ENCODE results near the gene FHOD1. TPM values are rescaled to one million over a fixed set of nuclear protein-coding genes. Genes with fewer than 3 reads are reported as not detected.

Gene FHOD1
- total and polyA plus RNA-seq, 9 of the 15 experiments (the other 6 are each of a cell fraction or from before 2014, with no cell fraction given) = 18.7 to 126 (median 32.3) TPM

DNA sequence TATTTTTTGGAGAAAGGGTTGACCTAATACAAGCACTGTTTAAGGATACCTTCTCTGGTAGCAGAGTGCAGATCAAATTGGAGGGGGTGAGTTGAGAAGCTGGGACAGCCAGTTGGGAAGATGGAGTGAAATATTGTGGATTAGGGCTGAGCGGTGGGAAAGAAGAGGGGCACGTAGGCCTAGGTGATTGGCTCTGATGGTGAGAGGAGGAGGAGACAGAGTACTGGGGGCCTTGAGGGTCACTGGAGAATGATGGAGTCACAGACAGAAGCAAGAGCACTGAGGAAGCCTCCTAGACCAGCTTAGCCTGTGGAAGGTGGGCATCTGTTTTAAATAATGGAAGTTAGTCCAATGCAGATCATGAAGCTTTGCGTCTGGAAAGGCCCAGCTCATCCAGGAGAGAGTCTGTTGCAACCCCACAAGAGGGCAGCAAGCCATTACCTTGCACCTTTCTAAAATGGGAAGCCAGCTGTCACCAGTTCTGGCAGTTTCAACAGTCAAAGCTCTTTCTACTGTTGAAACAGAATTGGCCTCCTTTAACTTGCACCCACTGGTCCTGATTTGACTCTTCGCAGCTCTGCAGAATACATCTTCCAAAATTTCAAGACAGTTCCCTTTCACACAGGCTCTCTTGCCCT, 13.3 kb upstream of the FHOD1 start (continued):
- TF ChIP-seq, protein P1, sequence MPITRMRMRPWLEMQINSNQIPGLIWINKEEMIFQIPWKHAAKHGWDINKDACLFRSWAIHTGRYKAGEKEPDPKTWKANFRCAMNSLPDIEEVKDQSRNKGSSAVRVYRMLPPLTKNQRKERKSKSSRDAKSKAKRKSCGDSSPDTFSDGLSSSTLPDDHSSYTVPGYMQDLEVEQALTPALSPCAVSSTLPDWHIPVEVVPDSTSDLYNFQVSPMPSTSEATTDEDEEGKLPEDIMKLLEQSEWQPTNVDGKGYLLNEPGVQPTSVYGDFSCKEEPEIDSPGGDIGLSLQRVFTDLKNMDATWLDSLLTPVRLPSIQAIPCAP (CRISPR knock-in tag; IDR thresholded peaks at IDR 0.05; ENCODE audit: borderline replicate concordance) = no peak
- TF ChIP-seq ZNF395 (CRISPR knock-in tag; IDR thresholded peaks at IDR 0.05) = no peak
- no peak for TF ChIP-seq HCFC1 (IDR thresholded peaks at IDR 0.05; ENCODE audit: low read depth, low read length)
- no peak for TF ChIP-seq ZNF561 (CRISPR knock-in tag; conservative IDR thresholded peaks at IDR 0.05)
- no peak for TF ChIP-seq ZNF311 (CRISPR knock-in tag; IDR thresholded peaks at IDR 0.05)
- no peak for TF ChIP-seq ASH1L (IDR thresholded peaks at IDR 0.05; ENCODE audit: borderline replicate concordance, low read depth, partially characterized antibody)
- TF ChIP-seq MAX (CRISPR knock-in tag; IDR thresholded peaks at IDR 0.05) = no peak
- no peak for TF ChIP-seq ZNF224 (CRISPR knock-in tag; IDR thresholded peaks at IDR 0.05)
- no peak for TF ChIP-seq ZNF318 (IDR thresholded peaks at IDR 0.05; ENCODE audit: borderline replicate concordance in 1 of 2, low read depth in 1 of 2)
- no peak for TF ChIP-seq HMGN3 (IDR thresholded peaks at IDR 0.05; ENCODE audit: borderline replicate concordance, extremely low read depth, insufficient read length, low read depth, low read length)
- no peak for TF ChIP-seq HLTF (IDR thresholded peaks at IDR 0.05)
- TF ChIP-seq VEZF1 (CRISPR knock-in tag; IDR thresholded peaks at IDR 0.05) = no peak
- TF ChIP-seq, protein P2, sequence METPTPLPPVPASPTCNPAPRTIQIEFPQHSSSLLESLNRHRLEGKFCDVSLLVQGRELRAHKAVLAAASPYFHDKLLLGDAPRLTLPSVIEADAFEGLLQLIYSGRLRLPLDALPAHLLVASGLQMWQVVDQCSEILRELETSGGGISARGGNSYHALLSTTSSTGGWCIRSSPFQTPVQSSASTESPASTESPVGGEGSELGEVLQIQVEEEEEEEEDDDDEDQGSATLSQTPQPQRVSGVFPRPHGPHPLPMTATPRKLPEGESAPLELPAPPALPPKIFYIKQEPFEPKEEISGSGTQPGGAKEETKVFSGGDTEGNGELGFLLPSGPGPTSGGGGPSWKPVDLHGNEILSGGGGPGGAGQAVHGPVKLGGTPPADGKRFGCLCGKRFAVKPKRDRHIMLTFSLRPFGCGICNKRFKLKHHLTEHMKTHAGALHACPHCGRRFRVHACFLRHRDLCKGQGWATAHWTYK (CRISPR knock-in tag; IDR thresholded peaks at IDR 0.05) = no peak

Data from K562 (cell line).